ENCODE measurements around the gene EIF4ENIF1.
"Not testable (repeated sequence)": the region's sequence is repeated elsewhere in the genome, so short reads cannot be mapped to it uniquely, and the experiment has no call there.

The EIF4ENIF1 gene

GRCh38 chr22:31530823-31531195 lies 41.2 kb upstream of the EIF4ENIF1 start:
- DNase-seq (ENCODE audit: low read depth), result no peak
- H3K4me3 ChIP-seq (ENCODE audit: low read depth, low read length), result no peak overlapping the region

GRCh38 chr22:31526270-31526669 lies 36.6 kb upstream of the EIF4ENIF1 start:
- no peak overlapping the region for H3K4me3 ChIP-seq (ENCODE audit: low read depth, low read length)
- no peak for DNase-seq (ENCODE audit: low read depth)
- TF ChIP-seq MAX (IDR thresholded peaks at IDR 0.05; ENCODE audit: low read depth, low read length) (no peak), MYC (IDR thresholded peaks at IDR 0.05; ENCODE audit: low read depth, low read length) (no peak), CTCF (IDR thresholded peaks at IDR 0.05; ENCODE audit: low read depth, low read length) (no peak), POLR2A (IDR thresholded peaks at IDR 0.05; ENCODE audit: extremely low read depth, insufficient read length) (no peak)

More at GRCh38 chr22:31530823-31531195, 41.2 kb upstream of the EIF4ENIF1 start:
- TF ChIP-seq MAX (IDR thresholded peaks at IDR 0.05; ENCODE audit: low read depth, low read length) (no peak), CTCF (IDR thresholded peaks at IDR 0.05; ENCODE audit: low read depth, low read length) (no peak), POLR2A (IDR thresholded peaks at IDR 0.05; ENCODE audit: extremely low read depth, insufficient read length) (no peak), MYC (IDR thresholded peaks at IDR 0.05; ENCODE audit: low read depth, low read length) (no peak)

GRCh38 chr22:31524132-31524531 lies 34.5 kb upstream of the EIF4ENIF1 start:
- not testable (repeated sequence) for H3K4me3 ChIP-seq (ENCODE audit: low read depth, low read length); DNase-seq (ENCODE audit: low read depth)

- H3K4me3 ChIP-seq (ENCODE audit: low read depth, low read length), result no peak overlapping the region
- no peak for TF ChIP-seq POLR2A (IDR thresholded peaks at IDR 0.05; ENCODE audit: extremely low read depth, insufficient read length)
- TF ChIP-seq MAX (IDR thresholded peaks at IDR 0.05; ENCODE audit: low read depth, low read length), result no peak
- no peak for TF ChIP-seq CTCF (IDR thresholded peaks at IDR 0.05; ENCODE audit: low read depth, low read length)
- no peak for TF ChIP-seq MYC (IDR thresholded peaks at IDR 0.05; ENCODE audit: low read depth, low read length)
- DNase-seq (ENCODE audit: low read depth), result no peak
Measured at GRCh38 chr22:31520051-31520450, 30.4 kb upstream of the EIF4ENIF1 start.

GRCh38 chr22:31509061-31509762 lies 19.6 kb upstream of the EIF4ENIF1 start:
- TF ChIP-seq POLR2A (IDR thresholded peaks at IDR 0.05; ENCODE audit: extremely low read depth, insufficient read length) (no peak), MYC (IDR thresholded peaks at IDR 0.05; ENCODE audit: low read depth, low read length) (no peak), MAX (IDR thresholded peaks at IDR 0.05; ENCODE audit: low read depth, low read length) (no peak), CTCF (IDR thresholded peaks at IDR 0.05; ENCODE audit: low read depth, low read length) (no peak)
- no peak for DNase-seq (ENCODE audit: low read depth)
- no peak overlapping the region for H3K4me3 ChIP-seq (ENCODE audit: low read depth, low read length)

- TF ChIP-seq MAX (IDR thresholded peaks at IDR 0.05; ENCODE audit: low read depth, low read length) (no peak), POLR2A (IDR thresholded peaks at IDR 0.05; ENCODE audit: extremely low read depth, insufficient read length) (no peak), CTCF (IDR thresholded peaks at IDR 0.05; ENCODE audit: low read depth, low read length) (no peak), MYC (IDR thresholded peaks at IDR 0.05; ENCODE audit: low read depth, low read length) (no peak)
- no peak overlapping the region for H3K4me3 ChIP-seq (ENCODE audit: low read depth, low read length)
- DNase-seq (ENCODE audit: low read depth), result no peak
Measured at GRCh38 chr22:31508536-31508935, 18.9 kb upstream of the EIF4ENIF1 start.

- H3K4me3 ChIP-seq (ENCODE audit: low read depth, low read length); DNase-seq (ENCODE audit: low read depth): not testable (repeated sequence)
Measured at GRCh38 chr22:31507517-31507916, 17.9 kb upstream of the EIF4ENIF1 start.
